ENCODE data around the gene SOX18.

DNA sequence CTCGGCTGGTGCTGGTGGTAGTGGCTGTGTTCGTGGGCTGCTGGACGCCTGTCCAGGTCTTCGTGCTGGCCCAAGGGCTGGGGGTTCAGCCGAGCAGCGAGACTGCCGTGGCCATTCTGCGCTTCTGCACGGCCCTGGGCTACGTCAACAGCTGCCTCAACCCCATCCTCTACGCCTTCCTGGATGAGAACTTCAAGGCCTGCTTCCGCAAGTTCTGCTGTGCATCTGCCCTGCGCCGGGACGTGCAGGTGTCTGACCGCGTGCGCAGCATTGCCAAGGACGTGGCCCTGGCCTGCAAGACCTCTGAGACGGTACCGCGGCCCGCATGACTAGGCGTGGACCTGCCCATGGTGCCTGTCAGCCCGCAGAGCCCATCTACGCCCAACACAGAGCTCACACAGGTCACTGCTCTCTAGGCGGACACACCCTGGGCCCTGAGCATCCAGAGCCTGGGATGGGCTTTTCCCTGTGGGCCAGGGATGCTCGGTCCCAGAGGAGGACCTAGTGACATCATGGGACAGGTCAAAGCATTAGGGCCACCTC is 49.1 kb upstream of the SOX18 start:
- TF ChIP-seq EGR1 (IDR thresholded peaks at IDR 0.05; ENCODE audit: borderline replicate concordance, low read depth, low read length) (no peak), SP4 (IDR thresholded peaks at IDR 0.05; ENCODE audit: low read length) (no peak), KDM1A (IDR thresholded peaks at IDR 0.05; ENCODE audit: borderline replicate concordance, low read length) (no peak), TBP (IDR thresholded peaks at IDR 0.05; ENCODE audit: low read depth, low read length) (no peak), RNF2 (IDR thresholded peaks at IDR 0.05; ENCODE audit: borderline replicate concordance, low read depth, low read length, missing control alignments, poor library complexity, severe bottlenecking) (no peak), MAFK (IDR thresholded peaks at IDR 0.05; ENCODE audit: low read depth, low read length) (no peak), CEBPB (IDR thresholded peaks at IDR 0.05; ENCODE audit: low read depth, low read length) (no peak), SUZ12 (IDR thresholded peaks at IDR 0.05; ENCODE audit: low read length) (no peak), ZNF274 (IDR thresholded peaks at IDR 0.05; ENCODE audit: borderline replicate concordance, extremely low read depth, low read length) (no peak), SIX5 (IDR thresholded peaks at IDR 0.05; ENCODE audit: low read depth, low read length) (no peak), POLR2AphosphoS5 (IDR thresholded peaks at IDR 0.05; ENCODE audit: low read depth, low read length) (no peak)
- TF ChIP-seq, protein P1, sequence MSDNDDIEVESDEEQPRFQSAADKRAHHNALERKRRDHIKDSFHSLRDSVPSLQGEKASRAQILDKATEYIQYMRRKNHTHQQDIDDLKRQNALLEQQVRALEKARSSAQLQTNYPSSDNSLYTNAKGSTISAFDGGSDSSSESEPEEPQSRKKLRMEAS (IDR thresholded peaks at IDR 0.05): no peak
- TF ChIP-seq, protein P2, sequence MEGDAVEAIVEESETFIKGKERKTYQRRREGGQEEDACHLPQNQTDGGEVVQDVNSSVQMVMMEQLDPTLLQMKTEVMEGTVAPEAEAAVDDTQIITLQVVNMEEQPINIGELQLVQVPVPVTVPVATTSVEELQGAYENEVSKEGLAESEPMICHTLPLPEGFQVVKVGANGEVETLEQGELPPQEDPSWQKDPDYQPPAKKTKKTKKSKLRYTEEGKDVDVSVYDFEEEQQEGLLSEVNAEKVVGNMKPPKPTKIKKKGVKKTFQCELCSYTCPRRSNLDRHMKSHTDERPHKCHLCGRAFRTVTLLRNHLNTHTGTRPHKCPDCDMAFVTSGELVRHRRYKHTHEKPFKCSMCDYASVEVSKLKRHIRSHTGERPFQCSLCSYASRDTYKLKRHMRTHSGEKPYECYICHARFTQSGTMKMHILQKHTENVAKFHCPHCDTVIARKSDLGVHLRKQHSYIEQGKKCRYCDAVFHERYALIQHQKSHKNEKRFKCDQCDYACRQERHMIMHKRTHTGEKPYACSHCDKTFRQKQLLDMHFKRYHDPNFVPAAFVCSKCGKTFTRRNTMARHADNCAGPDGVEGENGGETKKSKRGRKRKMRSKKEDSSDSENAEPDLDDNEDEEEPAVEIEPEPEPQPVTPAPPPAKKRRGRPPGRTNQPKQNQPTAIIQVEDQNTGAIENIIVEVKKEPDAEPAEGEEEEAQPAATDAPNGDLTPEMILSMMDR (IDR thresholded peaks at IDR 0.05; ENCODE audit: control extremely low read depth in 1 of 3, insufficient read depth in 1 of 3, low read depth in 1 of 3, low read length in 3 of 3): no peak

Data from H1 (cell line).